Neural crest cell (in vitro differentiated cells): Measurements from ENCODE around the gene MBOAT7. TPM values are rescaled to one million over a fixed set of nuclear protein-coding genes. Genes with fewer than 3 reads are reported as not detected.

Experiments used
- DNase-seq: peaks from one replicate; pipeline ENCODE4 v3.0.0; 2021; ENCODE audit warnings: low read depth, mixed read lengths, low spot score
- H3K27ac Mint-ChIP-seq: one replicate; pipeline ENCODE4 v1.8.0; 2021; ENCODE audit warnings: mild to moderate bottlenecking, mixed read lengths; ENCODE audit not compliant: unreplicated experiment
- H3K27me3 Mint-ChIP-seq: 2 replicates; pipeline ENCODE4 v1.8.0; 2021; ENCODE audit warnings: low read depth, mild to moderate bottlenecking, mixed read lengths
- H3K36me3 Mint-ChIP-seq: 2 replicates; pipeline ENCODE4 v1.8.0; 2021; ENCODE audit warnings: low read depth, mild to moderate bottlenecking, mixed read lengths
- H3K4me1 Mint-ChIP-seq: 2 replicates; pipeline ENCODE4 v1.8.0; 2021; ENCODE audit warnings: mixed read lengths
- H3K4me3 Mint-ChIP-seq: one replicate; pipeline ENCODE4 v1.8.0; 2021; ENCODE audit warnings: mild to moderate bottlenecking, mixed read lengths
- H3K9me3 Mint-ChIP-seq: 2 replicates; pipeline ENCODE4 v1.8.0; 2021; ENCODE audit warnings: mixed read lengths
- CTCF ChIP-seq: fragments of 200-600 bp; sonication (generic); conservative IDR thresholded peaks from 2 replicates; pipeline ENCODE4 v1.5.0; 2021; ENCODE audit warnings: antibody characterized with exemption, mild to moderate bottlenecking
- total RNA-seq: library from RNA; stranded (reverse); gene quantifications from 2 replicates; pipeline ENCODE4 v1.2.1, GENCODE V29; 2021

The MBOAT7 gene
- total RNA-seq, 1 donor from 2014 or later = 76.5 TPM

GRCh38 chr19:54156490-54156889 is 32.9 kb downstream of the MBOAT7 start:
- peaks cover 34% of the 10 kb centered on the region for H3K4me1 Mint-ChIP-seq
- peak overlapping the region; percentile 78 for H3K4me3 Mint-ChIP-seq
- no peaks in the 10 kb centered on the region for H3K9me3 Mint-ChIP-seq
- H3K27me3 Mint-ChIP-seq = peaks cover 7% of the 10 kb centered on the region
- DNase-seq = no peak
- TF ChIP-seq CTCF = no peak
- H3K27ac Mint-ChIP-seq = peak overlapping the region; percentile 16
- H3K36me3 Mint-ChIP-seq = peaks cover 12% of the 10 kb centered on the region

GRCh38 chr19:54155694-54156093 is 33.7 kb downstream of the MBOAT7 start:
- Mint-ChIP-seq H3K4me3 (peak overlapping the region; percentile 47), H3K27ac (peak overlapping the region; percentile 35), H3K9me3 (no peaks in the 10 kb centered on the region), H3K36me3 (peaks cover 16% of the 10 kb centered on the region), H3K27me3 (peaks cover 10% of the 10 kb centered on the region), H3K4me1 (peaks cover 29% of the 10 kb centered on the region)
- no peak for TF ChIP-seq CTCF
- DNase-seq = no peak

- no peak for DNase-seq
- H3K9me3 Mint-ChIP-seq = no peaks in the 10 kb centered on the region
- peaks cover 7% of the 10 kb centered on the region for H3K27me3 Mint-ChIP-seq
- TF ChIP-seq CTCF = no peak
- H3K36me3 Mint-ChIP-seq = peaks cover 13% of the 10 kb centered on the region
- H3K4me1 Mint-ChIP-seq = peaks cover 21% of the 10 kb centered on the region
- peak overlapping the region; percentile 65 for H3K4me3 Mint-ChIP-seq
- H3K27ac Mint-ChIP-seq = no peak overlapping the region
Measured at GRCh38 chr19:54154603-54155345, 34.6 kb downstream of the MBOAT7 start.

DNA sequence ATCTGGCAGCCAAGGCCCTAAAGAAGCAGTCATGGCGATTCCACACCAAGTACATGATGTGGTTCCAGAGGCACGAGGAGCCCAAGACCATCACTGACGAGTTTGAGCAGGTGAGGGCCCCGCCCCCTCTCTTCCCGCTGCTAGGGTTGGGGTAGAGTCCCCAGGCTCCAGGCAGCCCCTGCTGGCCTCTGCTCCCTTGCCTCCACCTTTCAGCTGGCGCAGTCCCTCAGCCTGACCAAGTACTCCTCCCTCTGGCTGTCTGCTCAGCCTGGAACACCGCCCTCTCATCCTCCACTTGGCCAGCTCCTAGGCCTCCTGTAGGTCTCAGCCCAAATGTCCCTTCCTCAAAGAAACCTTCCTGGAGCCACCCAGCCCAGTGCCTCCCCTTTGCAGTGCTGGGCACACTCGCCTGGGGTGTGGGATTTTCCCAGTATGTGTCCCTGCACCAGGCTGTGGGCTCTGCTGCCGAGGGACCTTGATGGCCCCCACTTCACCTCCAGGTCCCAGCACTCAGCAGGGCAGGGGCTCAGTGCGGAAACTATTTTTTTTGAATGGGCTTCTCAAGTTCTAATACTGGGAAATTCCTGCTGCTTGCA is 35.6 kb downstream of the MBOAT7 start:
- H3K4me3 Mint-ChIP-seq = peak overlapping the region; percentile 65

DNA sequence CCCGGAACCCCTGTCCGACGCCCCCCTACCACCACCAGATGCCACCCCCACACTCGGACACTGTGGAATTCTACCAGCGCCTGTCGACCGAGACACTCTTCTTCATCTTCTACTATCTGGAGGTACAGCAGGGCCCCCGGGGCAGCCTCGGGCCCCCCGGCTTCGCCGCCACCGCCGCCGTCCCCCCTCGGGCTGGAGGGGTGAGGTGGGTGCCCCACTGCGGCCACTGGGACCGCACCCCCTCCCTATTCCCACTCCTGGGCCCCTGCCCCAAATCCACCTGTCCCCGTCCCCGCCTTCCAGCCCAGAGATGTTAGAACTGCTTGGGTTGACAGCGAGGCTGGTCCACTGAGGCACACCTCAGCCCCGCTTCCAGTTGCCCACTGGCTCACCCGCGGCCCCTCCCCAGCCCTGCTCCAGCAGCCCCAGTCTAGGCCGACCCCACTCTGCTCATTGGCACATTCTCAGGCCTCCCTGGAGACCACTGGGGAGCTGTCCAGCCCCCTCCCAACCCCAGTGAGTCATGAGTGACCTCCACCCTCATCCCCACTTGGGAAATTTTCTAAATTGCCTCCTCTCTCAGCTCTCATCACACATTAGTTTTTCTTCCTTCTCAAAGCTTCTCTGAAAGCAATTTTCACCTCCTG is 36.4 kb downstream of the MBOAT7 start:
- no peak for DNase-seq
- Mint-ChIP-seq H3K36me3 (peaks cover 9% of the 10 kb centered on the region), H3K4me1 (peaks cover 4% of the 10 kb centered on the region), H3K9me3 (no peaks in the 10 kb centered on the region), H3K27ac (no peak overlapping the region), H3K27me3 (peaks cover 3% of the 10 kb centered on the region), H3K4me3 (no peak overlapping the region)
- TF ChIP-seq CTCF = no peak

More for the DNA sequence above, 35.6 kb downstream of the MBOAT7 start:
- Mint-ChIP-seq H3K36me3 (peaks cover 9% of the 10 kb centered on the region), H3K4me1 (peaks cover 12% of the 10 kb centered on the region), H3K9me3 (no peaks in the 10 kb centered on the region), H3K27ac (no peak overlapping the region), H3K27me3 (peaks cover 3% of the 10 kb centered on the region)
- no peak for DNase-seq
- no peak for TF ChIP-seq CTCF
